Measurements from ENCODE around the gene RGMA. TPM values are rescaled to one million over a fixed set of nuclear protein-coding genes. Genes with fewer than 3 reads are reported as not detected.

RGMA gene
- total and polyA plus RNA-seq, 7 donors = 1.4 to 58.6 (median 21.8) TPM

DNA sequence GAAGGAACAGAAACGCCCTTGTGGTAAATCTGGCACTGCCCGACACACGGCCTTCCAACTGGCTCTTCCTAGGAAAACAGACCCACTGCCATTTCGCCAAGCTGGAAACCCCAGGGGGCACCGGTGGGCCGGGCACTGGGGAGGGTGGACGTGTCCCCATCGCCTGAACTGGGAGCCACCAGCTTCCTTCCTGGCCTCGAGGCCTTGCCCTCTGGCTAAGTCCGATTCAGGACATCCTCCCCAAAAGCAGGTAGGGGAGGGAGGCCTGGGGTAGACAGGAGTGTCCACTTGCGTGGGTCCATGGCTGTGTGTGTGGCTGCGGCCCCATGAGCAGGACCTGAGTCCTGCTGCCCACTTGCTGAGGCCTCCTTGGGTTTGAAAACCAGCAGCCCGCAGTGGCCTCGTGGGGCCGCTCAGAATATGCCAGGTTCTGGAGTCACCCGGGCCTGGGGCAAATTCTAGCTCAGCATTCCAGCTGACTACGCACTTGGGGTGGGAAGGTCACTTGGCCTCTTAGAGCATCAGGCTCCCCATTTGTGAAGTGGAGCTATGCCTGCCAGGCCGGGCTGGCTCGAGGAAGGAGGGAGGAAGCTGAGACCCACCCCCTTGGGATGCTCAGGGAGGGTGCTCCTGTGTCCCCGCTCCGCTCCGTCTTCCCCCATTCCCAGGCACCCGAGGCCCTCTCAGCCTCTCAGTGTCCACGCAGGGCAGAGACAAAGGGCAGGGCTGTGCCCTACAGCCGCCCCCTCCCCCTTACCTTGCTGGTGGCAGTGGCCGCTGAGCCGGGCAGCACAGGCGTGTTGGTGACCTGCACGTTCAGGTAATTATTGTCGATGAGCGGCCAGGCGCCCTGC lies 37.5 kb downstream of the RGMA start:
- Histone ChIP-seq H3K4me3 (no peak overlapping the region), H3K9me3 (no peaks in the 10 kb centered on the region), H3K27me3 (no peaks in the 10 kb centered on the region), H3K4me1 (peaks cover 0 to 82% (median 54%) of the 10 kb centered on the region in 4 donors), H3K27ac (peak overlapping the region; percentile 11 to 76 (median 52)), H3K36me3 (peaks cover 11 to 76% (median 29%) of the 10 kb centered on the region in 4 donors)
- whole genome bisulfite sequencing, 2 donors = 86 to 89% methylated on average over 32 of the region's 32 CpGs
- DNase-seq = no peak
- TF ChIP-seq POLR2AphosphoS5 (IDR thresholded peaks at IDR 0.05) (no peak), EP300 (IDR thresholded peaks at IDR 0.05) (no peak), POLR2A (IDR thresholded peaks at IDR 0.05) (no peak)
- TF ChIP-seq, protein P1, sequence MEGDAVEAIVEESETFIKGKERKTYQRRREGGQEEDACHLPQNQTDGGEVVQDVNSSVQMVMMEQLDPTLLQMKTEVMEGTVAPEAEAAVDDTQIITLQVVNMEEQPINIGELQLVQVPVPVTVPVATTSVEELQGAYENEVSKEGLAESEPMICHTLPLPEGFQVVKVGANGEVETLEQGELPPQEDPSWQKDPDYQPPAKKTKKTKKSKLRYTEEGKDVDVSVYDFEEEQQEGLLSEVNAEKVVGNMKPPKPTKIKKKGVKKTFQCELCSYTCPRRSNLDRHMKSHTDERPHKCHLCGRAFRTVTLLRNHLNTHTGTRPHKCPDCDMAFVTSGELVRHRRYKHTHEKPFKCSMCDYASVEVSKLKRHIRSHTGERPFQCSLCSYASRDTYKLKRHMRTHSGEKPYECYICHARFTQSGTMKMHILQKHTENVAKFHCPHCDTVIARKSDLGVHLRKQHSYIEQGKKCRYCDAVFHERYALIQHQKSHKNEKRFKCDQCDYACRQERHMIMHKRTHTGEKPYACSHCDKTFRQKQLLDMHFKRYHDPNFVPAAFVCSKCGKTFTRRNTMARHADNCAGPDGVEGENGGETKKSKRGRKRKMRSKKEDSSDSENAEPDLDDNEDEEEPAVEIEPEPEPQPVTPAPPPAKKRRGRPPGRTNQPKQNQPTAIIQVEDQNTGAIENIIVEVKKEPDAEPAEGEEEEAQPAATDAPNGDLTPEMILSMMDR (IDR thresholded peaks at IDR 0.05) = no peak
- intact Hi-C loops (cut with DNase I) = no loop called here

DNA sequence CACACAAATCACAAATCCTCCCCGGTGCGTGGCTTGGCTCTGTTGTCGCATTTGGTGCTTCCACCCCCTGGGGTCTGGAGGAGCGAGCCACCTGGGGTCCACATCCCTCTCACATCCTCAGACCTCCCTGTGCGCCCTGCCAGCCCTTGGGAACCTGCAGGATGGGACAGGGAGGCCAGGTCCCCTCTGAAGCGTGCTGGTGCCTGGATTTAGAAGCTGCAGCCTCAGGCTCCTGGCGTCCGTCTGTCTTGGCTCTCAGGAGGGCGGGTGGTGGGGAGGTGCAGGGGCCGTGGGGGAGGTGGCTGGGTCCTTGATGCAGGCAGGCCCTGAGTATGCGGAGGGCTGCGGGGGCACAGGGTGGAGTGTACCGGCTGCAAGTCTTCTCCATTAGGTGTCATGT lies 38.4 kb downstream of the RGMA start:
- no peaks in the 10 kb centered on the region for H3K27me3 ChIP-seq
- peaks cover 0 to 4% (median 0%) of the 10 kb centered on the region in 4 donors for H3K9me3 ChIP-seq
- intact Hi-C loops (cut with DNase I) = no loop called here
- no peak for DNase-seq
- WGBS, 2 donors = 91 to 92% methylated on average over 13 of the region's 13 CpGs
- no peak overlapping the region for H3K4me3 ChIP-seq
- peaks cover 0 to 74% (median 46%) of the 10 kb centered on the region in 4 donors for H3K4me1 ChIP-seq
- peak overlapping the region; percentile 41 to 76 (median 52) for H3K27ac ChIP-seq
- H3K36me3 ChIP-seq = peaks cover 13 to 80% (median 34%) of the 10 kb centered on the region in 4 donors
- no peak for TF ChIP-seq EP300 (IDR thresholded peaks at IDR 0.05)
- TF ChIP-seq, protein P1 (IDR thresholded peaks at IDR 0.05) = no peak

GRCh38 chr15:93049914-93050578 lies 39.0 kb downstream of the RGMA start:
- WGBS, 2 donors = 65 to 75% methylated on average over 15 of the region's 15 CpGs
- Histone ChIP-seq H3K27me3 (no peaks in the 10 kb centered on the region), H3K36me3 (peaks cover 17 to 86% (median 38%) of the 10 kb centered on the region in 4 donors), H3K27ac (peak overlapping the region; percentile 41 to 76 (median 52)), H3K4me3 (no peak overlapping the region), H3K4me1 (peaks cover 0 to 74% (median 41%) of the 10 kb centered on the region in 4 donors), H3K9me3 (peaks cover 0 to 4% (median 0%) of the 10 kb centered on the region in 4 donors)
- intact Hi-C loops (cut with DNase I) = loop anchor here (10.0 kb wide), 1 partner anchor 1045 kb away; no protein-coding TSS in a partner anchor
- TF ChIP-seq POLR2A (IDR thresholded peaks at IDR 0.05) (no peak), EP300 (IDR thresholded peaks at IDR 0.05) (no peak), POLR2AphosphoS5 (IDR thresholded peaks at IDR 0.05) (no peak)
- TF ChIP-seq, protein P1 (IDR thresholded peaks at IDR 0.05) = no peak
- DNase-seq = no peak

- peak overlapping the region; percentile 41 to 76 (median 52) for H3K27ac ChIP-seq
- WGBS, 2 donors = 77 to 79% methylated on average over 8 of the region's 8 CpGs
- H3K4me1 ChIP-seq = peaks cover 0 to 76% (median 44%) of the 10 kb centered on the region in 4 donors
Observed at GRCh38 chr15:93049233-93049632, 39.8 kb downstream of the RGMA start.

More at GRCh38 chr15:93049233-93049632, 39.8 kb downstream of the RGMA start:
- H3K4me3 ChIP-seq = no peak overlapping the region
- peaks cover 23 to 88% (median 37%) of the 10 kb centered on the region in 4 donors for H3K36me3 ChIP-seq
- DNase-seq = no peak
- peaks cover 0 to 4% (median 0%) of the 10 kb centered on the region in 4 donors for H3K9me3 ChIP-seq
- peak in 1 of 4 donors; percentile 2 for TF ChIP-seq POLR2AphosphoS5 (IDR thresholded peaks at IDR 0.05)
- TF ChIP-seq, protein P1 (IDR thresholded peaks at IDR 0.05) = no peak
- intact Hi-C loops (cut with DNase I) = loop anchor here (10.0 kb wide), 1 partner anchor 1046 kb away; no protein-coding TSS in a partner anchor
- no peaks in the 10 kb centered on the region for H3K27me3 ChIP-seq
